ENCODE measurements around the gene CDKN3.
"Not testable (repeated sequence)": the region's sequence is repeated elsewhere in the genome, so short reads cannot be mapped to it uniquely, and the experiment has no call there.

Gene CDKN3

DNA sequence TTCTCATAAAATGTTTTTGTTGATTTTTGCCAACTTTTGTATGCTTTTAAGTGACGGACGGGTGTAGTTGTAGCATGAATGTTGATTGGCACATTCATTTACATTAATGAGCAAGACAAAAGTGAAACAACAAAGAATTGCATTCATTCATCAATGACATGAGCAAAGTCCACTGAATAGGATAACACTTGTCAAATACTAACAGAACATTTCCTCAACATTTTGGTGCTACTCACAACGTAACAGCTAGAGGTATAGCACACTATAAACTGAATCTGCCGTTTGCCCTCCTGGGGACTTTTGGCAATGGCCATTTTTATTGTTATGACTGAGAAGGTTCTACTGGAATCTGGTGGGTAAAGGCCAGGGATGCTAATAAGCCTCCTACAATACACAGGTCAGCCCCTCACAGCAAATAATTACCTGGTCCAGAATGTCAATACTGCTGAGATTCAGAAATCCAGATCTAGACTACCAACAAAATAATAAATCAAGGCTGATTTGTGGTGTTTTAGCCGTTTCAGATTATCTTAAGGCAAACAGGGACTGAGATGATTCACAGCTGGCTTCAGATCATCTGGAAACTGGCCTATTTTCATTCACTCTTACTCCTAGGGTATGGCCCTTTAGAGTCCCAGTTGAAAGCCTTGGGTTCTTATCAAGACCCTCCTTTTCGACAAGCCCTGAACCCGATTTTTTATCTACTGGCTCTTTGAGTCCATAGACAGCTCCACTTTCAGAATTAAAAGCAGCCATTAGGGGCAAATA lies 22.5 kb upstream of the CDKN3 start:
- H3K27ac ChIP-seq = no peak overlapping the region
- TF ChIP-seq CTCF (conservative IDR thresholded peaks at IDR 0.05) = no peak

- TF ChIP-seq CTCF (conservative IDR thresholded peaks at IDR 0.05) = no peak
- no peak overlapping the region for H3K27ac ChIP-seq
These were observed 19.3 kb upstream of the CDKN3 start for GRCh38 chr14:54377501-54377900.

DNA sequence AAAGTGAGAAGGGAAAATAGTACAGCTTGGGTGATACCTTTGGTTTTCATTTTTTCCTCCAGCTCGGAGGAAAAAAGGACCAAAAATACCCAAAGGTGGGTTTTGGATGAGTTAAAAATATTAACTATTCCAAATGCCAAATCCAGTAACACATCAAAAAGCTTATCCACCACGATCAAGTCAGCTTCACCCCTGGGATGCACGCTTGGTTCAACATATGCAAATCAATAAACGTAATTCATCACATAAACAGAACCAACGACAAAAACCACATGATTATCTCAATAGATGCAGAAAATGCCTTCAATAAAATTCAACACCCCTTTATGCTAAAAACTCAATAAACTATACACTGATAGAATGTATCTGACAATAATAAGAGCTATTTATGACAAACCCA lies 17.9 kb upstream of the CDKN3 start:
- not testable (repeated sequence) for H3K27ac ChIP-seq

- H3K27ac ChIP-seq = not testable (repeated sequence)
These were observed 16.2 kb upstream of the CDKN3 start for GRCh38 chr14:54380558-54380957.

DNA sequence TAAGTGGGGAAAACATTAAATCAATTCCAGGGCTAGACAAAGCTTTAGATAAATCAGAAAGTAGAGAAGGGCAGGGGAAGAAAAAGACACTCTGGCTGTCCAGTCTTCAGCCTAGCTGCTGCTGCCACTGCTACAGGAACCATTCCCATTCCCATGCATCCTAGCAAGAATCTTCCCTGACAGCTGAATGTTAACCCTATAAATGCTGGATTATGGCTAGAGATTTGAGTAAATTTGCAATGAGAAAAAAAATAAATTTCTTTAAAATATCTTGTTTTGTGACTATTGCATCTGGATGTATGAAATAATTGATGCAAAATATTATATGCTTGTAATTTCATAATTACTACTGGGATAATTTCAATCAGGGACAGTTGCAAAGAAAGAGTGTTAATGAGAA lies 15.0 kb upstream of the CDKN3 start:
- H3K27ac ChIP-seq = no peak overlapping the region
- TF ChIP-seq CTCF (conservative IDR thresholded peaks at IDR 0.05) = no peak

GRCh38 chr14:54383835-54384234 lies 13.0 kb upstream of the CDKN3 start:
- no peak for TF ChIP-seq CTCF (conservative IDR thresholded peaks at IDR 0.05)
- H3K27ac ChIP-seq = no peak overlapping the region

GRCh38 chr14:54385556-54385955 lies 11.3 kb upstream of the CDKN3 start:
- no peak for TF ChIP-seq CTCF (conservative IDR thresholded peaks at IDR 0.05)
- H3K27ac ChIP-seq = no peak overlapping the region

DNA sequence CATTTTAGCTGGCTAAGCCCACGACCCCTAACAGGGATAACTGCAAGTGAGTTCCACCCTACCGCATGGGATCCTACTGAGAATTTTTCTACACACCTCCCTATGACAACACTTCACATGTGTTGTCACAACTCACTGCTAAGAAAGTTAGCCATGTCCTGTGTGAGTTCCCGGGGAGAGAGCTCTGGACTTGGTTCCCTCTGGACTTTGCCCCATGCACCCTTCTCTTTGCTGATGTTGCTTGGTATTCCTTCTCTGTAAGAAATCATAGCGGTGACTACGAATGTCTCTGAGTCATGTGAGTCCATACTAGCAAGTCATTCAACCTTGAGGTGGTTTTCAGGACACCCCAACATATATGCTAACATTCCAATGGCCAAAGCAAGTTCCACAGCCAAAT lies 9.5 kb upstream of the CDKN3 start:
- H3K27ac ChIP-seq = no peak overlapping the region
- TF ChIP-seq CTCF (conservative IDR thresholded peaks at IDR 0.05) = no peak

Measured in VCaP (cell line).